HPDE6-E6E7 (cell line): ENCODE results near the gene POLD4.

Experiments used
- DNase-seq: peaks from one replicate; pipeline ENCODE4 v3.0.0; 2011; ENCODE audit warnings: missing footprints; ENCODE audit errors: extremely low spot score

POLD4 gene

DNA sequence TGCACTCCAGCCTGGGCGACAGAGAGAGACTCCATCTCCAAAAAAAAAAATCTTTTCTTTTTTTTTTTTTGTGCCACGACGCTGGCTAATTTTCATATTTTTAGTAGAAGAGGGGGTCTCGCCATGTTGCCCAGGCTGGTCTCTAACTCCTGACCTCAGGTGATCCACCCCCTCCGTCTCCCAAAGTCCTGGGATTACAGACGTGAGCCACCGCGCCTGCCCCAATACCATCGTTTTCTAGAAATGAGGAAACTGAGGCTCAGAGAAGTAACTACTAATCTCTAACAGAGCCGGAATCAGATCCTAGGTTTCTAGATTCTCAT, 36.5 kb downstream of the POLD4 start:
- DNase-seq = no peak

DNA sequence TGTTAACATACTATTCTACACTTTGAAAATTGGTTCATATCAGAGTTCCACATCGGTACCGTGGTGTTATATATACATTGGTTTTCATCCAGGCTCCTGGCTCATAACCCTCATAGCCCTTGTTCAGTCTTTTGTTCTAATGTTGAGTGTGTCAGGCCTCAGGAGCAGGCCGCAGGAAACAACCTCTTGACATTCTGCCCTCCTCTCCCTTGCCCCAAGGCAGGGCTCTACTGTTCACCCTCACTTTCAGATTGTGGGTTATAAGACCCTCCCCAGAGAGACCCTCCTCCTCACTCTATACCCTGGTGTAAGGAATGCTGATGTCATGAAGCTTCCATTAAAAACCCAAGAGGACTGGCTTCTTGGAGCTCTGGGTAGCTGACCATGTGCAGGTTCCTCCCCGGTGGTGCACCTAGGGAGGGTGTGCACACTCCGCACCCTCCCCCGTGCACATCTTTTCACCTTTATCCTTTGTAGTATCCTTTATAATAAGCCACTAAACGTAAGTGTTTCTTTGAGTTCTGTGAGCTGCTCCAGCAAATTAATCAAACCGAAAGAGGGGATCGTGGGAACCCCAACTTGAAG, 37.9 kb downstream of the POLD4 start:
- no peak for DNase-seq

DNA sequence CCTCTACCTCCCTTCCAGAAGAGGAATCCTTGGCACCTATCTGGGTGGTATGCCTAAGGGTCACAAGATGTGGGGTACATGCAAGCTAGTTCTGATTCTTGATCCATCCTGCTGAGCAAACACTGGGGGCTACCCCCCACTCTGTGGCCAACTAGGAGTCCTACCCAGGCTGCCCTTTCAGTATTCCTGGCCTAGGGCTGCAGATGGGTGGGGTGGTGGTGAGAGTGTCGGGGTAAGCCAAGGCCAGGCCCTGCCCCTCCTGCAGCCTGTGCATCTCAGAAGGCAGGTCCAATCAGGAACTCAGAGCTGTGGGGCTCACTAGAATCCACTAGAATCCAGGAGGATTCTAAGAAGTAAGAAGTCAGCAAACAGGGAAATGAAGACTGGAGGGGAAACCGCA, 39.1 kb downstream of the POLD4 start:
- DNase-seq = no peak

DNA sequence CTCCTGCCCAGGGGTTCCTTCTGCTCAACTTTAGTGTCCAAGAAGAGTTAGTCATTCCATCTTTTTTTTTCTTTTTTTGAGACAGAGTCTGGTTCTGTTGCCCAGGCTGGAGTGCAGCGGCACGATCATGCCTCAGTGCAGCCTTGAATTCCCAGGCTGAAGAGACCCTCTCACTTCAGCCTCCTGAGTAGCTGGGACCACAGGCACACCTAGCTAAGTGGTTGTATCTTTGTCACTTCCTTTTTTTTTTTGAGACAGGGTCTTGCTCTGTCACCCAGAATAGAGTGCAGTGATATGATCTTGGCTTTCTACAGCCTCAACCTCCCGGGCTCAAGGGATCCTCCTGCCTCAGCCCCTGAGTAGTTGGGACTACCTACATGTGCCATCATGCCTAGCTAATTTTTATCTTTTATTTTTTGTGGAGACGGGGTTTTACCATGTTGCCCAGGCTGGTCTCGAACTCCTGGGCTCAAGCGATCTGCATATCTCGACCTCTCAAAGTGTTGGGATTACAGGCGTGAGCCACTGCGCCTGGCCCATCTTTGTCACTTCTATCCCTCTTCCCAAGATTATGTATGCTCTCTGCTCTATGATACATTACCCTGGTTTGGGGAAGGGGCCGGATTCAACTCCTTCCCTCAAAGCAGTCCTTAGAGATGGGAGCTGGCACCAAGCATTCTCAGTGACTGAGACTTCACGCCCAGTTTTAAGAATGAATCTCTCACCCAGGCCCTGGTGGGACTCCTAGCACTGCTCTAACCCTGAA, 40.0 kb downstream of the POLD4 start:
- DNase-seq = no peak

DNA sequence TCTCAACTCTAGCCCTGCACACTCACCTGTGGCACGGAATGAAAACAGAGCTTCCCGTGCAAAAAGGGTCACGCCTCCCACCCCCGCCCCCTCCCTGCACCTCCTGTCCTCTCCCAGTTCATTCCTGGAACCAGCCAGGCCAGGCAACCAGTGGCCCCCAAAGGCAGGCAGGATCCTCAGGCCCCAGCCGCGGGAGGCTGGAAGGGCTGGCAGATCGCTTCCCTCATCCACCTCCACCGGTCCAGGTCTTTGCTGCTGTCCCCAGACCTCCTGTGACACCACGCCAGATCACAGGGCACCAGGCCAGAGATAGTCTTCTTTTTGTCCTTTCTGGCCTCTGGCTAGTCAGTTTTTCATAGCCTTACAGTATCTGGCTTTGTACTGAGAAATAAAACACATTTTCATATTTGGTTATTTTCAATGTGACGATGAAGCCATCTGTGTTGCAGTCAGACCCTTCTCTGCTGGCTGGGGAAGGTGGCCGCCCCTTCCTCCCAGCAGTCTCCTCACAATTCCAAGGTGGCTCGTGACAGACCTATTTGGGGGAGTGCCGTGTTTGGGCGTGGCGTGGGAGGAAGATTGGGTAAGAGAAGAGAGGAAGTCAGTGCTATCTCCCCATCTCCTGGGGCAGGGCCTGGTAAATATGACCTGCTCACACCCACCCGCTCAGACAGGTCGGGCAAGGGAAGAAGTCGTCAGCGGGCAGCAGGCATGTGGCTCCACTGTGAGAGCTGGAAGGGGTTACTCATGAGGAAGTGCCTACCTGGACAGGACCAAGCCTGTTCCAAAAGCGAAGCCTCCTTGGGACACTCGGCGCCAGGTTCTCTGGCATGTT, 40.9 kb downstream of the POLD4 start:
- DNase-seq = peak; percentile 93

DNA sequence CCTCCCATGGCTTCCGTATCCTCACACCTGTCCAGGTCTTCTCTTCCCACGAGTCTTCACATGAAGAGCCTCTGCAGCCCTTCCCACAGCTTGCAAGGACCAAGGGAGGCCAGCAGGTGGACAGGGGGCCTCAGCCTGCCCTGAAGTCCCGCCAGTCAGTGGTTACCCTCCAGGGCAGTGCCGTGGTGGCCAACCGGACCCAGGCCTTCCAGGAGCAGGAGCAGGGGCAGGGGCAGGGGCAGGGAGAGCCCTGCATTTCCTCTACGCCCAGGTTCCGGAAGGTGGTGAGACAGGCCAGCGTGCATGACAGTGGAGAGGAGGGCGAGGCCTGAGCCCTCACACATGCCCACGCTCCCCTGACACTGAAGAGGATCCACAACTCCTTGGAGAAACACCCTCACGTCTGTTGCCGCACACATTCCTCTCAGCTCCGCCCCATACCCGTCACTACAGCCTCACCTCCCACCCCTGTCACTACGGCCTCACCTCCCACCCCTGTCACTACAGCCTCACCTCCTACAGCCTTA, 41.7 kb downstream of the POLD4 start:
- no peak for DNase-seq

DNA sequence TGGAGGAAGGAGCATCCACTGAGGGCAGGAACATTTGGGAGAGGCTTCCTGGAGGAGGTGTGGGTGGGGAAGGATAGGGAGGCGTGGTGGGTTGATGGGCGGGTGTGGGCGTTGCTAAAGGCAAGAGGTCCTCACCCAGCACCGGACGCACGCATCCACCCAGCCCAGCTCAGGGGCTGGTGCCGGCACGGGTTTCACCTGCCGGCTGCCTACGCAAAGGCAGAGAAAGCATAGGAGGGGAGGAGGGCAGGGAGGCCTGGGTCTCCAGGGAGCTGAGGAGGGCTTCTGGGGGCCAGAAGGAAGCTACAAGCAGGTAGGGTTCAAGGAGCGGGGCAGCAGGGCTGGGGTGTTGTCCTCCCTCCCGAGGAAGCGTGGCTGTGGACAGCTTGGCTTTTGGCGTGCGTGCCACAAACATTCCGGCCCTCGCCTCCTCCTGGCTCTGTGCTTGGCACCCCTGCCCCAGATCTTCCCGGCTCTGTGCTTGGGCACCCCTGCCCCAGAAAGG, 42.2 kb downstream of the POLD4 start:
- no peak for DNase-seq

DNA sequence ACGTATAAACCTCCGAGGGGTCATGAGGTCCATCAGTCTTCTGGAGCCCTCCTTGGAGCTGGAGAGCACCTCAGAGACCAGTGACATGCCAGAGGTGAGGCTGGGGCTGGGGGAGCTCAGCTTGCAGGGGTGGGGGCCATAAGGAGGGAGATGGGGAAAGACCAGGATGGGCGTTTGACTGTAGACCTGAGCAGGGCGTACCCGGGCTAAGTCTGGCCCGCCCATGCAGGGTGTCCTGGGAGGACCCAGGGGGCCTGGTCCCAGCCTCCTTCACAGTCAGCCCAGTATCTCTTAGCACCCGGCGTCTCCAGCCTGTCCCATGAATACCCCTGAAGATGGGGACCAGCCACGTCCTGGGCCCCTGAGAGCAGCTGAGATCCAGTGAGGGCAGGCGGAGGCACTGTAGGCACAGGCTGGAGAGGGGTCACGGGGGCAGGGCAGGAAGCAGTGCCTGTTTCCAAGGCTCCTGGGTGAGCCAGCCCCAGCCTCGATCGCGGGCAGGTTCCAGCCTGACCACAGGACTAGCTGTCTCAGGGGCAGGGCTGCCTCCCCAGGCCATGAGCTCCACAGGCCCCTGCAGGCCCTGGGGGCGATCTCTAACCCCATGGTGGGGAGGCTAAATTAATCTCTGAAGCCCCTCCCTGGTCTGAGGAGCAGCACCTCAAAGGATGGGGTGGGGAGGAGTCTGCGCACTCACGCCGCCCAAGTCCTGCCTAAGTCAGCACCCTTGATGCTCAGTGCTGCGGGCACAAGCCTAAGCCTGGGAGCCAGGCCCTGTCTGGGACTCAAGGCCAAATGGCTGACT, 42.9 kb downstream of the POLD4 start:
- DNase-seq = peak; percentile 79

DNA sequence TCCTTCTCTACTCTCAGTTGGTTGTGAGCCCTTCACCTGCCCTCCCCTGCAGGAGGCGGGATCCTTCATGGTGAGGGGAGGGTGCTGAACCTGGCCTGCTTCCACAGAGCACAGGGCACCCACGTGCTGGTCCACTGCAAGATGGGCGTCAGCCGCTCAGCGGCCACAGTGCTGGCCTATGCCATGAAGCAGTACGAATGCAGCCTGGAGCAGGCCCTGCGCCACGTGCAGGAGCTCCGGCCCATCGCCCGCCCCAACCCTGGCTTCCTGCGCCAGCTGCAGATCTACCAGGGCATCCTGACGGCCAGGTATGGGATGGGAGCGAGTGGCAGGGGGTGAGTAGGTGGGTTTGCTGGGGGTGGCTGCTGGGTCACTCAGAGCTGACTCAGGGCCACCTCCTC, 43.7 kb downstream of the POLD4 start:
- no peak for DNase-seq

DNA sequence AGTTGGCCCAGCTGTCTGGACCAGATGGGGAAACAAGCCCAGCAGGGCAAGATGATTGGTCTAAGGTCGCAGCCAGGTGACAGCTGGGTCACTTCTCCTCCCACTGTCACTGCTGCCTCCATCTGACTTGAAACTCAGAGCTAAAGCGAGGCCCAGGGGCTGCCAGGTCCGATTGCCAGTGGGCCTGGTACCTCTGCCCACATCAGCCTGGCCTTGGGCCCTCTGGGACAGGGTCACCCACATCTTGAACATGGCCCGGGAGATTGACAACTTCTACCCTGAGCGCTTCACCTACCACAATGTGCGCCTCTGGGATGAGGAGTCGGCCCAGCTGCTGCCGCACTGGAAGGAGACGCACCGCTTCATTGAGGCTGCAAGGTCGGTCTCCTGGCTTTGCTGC, 44.2 kb downstream of the POLD4 start:
- DNase-seq = no peak

DNA sequence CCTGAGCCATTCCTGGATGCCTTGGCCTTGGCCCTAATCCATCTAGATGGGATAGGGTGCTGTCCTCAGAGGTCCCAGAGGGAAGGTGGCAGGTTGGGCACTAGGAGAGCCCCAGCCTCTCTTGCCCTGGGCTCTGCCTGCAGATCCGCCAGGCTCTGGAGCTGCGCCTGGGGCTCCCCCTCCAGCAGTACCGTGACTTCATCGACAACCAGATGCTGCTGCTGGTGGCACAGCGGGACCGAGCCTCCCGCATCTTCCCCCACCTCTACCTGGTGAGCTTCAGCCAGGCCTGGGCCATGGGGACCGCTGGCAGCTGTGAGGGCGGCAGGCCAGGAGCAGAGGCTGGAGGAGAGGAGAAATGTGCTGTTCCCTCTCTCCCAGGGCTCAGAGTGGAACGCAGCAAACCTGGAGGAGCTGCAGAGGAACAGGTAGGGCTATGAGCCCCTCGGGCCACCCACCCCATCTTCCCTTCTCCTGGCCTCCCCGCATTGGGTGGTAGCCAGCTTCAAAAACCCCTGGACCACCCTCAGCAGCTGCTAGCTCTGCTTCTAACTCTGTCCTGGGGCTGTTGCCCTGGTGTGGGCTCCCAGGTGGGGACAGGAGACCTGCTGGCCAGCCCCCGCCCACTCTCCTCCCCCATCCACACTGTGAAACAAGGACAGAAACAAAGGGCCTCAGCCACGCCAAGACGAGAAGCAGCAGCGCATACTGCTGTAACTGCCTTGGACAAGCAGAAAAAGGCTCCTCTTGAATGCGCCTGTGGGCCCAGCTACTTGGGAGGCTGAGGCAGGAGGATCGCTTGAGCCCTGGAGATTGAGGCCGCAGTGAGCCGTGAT, 45.1 kb downstream of the POLD4 start:
- no peak for DNase-seq

DNA sequence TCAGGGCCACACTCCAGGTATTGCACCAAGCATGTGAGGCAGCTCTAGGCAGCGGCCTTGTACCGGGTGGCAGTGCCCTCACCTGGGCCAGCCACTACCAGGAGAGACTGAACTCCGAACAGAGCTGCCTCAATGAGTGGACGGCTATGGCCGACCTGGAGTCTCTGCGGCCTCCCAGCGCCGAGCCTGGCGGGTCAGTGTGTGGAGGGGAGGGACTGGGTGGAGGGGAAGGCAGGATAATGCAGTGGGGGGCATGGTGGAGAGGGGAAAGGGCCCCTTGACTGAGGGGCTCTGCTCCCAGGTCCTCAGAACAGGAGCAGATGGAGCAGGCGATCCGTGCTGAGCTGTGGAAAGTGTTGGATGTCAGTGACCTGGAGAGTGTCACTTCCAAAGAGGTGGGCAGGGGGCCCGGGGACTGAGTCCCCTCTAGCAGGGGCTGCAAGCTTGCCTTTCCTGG, 45.8 kb downstream of the POLD4 start:
- no peak for DNase-seq

DNA sequence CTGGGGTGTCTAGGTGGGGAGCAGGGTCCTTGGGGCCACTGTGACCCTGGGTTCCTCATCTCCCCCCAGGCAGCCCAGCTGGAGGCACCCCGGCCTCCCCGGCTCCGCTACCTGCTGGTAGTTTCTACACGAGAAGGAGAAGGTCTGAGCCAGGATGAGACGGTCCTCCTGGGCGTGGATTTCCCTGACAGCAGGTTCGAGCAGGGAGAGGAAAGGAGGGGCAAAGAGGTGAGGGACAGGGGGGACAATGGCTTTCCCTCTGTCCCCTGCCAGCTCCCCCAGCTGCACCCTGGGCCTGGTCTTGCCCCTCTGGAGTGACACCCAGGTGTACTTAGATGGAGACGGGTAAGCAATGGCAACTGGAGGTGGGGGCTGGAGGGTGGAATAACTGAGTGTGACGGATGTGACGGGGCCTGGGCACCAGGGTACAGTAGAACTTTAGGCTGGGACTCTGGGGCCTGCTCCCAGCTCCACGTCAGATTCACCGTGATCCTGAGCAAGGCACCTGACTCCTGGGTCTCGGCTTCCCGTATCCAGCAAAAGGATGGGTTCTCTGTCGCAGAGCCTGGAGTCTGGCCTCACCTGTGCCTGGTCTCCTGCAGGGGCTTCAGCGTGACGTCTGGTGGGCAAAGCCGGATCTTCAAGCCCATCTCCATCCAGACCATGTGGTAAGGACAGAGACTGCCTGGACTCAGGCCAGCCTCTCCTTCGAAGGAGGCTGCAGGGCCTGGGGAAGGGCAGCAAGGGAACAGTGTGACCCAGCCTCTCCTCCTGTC, 46.4 kb downstream of the POLD4 start:
- no peak for DNase-seq

DNA sequence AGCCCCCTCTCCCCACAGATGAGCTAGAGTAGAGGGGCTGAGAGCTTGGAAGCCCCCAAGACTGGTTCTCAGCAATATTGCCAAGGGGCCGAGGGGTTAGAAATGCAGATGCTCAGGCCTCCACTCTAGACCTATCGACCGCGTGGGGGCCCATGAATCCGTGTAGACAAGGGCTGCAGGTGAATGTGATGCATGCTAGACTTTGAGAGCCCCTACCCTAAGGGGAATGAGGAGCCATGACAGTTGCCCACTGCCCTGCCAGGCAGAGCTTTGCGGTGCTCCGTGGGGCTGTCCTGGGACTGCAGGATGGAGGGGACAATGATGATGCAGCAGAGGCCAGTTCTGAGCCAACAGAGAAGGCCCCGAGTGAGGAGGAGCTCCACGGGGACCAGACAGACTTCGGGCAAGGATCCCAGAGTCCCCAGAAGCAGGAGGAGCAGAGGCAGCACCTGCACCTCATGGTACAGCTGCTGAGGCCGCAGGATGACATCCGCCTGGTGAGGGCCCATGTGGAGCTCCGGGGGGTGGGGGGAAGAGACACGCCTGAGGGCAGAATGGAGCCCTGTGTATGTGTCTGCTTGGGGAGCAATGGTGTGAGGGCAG, 48.7 kb downstream of the POLD4 start:
- no peak for DNase-seq

DNA sequence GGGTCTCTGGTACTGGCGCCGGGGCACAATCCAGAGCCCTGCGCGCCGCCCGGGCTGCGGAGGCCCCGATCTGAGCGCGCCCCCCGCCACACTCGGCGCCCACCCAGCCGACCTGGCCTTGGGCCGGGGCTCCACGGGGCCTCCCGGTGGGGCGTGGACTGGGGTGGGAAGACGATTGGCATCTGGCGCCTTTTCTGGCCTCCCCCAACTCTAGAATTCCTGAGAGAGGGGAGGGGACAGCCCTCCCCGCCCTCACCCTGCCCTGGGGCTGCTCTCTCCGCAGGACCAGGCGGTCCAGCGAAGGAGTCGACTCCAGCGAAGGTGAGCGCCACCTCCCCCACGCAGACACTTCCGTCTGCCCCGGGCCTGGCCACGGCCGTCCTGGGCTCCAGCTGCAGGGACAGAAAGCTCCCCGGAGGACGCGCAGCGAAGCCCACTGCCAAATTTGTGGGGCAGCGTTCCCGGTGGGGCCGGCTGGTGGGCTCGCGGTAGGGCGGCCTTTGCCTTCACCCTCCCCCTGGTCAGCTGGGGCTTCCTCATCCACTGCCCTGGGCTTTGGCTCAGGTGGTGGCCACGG, 49.4 kb downstream of the POLD4 start:
- no peak for DNase-seq

DNA sequence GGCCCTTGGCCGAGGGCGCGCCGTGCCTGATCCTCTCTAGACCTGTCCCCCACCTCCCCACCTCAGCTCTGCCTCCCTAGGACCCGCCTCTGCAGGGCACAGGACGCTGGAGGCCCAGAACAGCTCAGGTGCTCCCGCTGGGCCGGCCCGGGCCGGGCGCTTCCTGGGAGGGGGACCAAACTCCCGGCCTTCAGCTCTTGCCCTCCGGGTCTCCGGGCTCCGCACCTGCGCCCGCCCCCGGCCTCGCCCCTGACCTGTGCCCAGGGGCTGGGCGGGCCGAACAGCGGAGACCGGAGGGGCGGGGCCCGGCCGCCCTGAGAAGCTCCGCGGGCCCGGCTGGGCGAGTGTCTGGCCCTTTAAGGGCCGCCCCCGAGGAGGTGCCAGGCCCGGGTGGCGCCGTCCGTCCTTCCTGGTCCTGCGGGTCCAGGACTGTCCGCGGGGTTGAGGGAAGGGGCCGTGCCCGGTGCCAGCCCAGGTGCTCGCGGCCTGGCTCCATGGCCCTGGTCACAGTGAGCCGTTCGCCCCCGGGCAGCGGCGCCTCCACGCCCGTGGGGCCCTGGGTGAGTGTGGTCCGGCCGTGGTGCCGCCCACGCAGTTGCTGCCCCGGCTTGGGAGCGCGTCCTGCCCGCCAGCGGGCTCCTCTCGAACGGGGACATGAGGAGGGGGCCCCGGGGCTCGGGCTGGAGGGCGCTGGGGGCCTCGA, 50.1 kb downstream of the POLD4 start, which contains the start of gene SSH3:
SSH3 (plus strand) TSS at position 399 of the 703 bp plus-strand sequence; CDS start at position 495, 96 bp downstream.
- DNase-seq = no peak

DNA sequence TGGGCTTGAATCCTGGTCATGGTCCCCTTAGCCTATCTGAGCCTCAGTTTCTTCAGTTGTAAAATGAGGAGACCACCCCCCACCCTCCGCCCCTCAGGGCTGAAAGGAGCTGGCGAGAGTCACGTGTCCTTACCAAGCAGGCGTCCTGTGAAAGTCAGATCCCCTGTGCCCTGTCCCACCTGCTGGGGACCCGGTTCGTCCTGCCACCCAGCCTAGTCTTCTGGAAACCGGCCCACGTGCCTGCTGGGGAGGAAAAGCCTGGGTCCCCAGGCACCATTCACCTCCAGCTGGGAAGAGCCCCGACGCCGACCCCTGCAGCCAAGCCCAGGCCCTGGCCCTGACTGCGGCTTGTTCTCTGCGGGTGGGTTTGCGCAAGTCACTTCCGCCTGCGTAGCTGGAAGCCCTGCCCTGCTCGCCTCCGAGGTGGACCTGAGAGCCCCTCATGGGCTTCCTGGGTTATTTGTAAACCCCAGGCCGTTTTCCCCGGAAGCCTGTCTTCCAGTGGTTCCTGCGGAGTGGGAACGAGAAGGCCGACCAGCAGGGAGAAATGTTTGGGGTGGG, 50.7 kb downstream of the POLD4 start:
- DNase-seq = no peak

DNA sequence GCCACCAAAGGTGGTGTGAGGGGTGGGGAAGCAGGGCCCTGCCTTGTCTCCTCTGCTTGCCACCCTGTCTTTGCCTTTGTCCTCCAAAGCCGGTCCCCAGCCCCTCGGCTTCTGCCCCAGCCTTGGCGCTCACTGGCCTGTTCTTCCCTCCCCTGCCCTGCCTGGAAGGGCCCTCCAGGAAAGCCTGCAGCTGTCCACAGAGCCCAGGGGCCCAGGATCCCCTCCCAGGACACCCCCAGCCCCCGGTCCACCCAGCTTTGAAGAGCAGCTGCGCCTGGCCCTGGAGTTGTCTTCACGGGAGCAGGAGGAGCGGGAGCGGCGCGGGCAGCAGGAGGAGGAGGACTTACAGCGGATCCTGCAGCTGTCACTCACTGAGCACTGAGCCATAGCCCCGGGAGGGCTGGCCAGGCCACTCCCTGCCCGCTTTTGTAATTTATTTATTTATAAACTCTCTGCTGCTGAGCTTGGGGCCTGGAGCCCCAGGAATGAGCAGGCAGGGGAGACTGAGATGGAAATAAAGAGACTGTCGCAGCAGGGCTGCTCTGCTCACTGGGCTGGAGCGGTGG, 51.3 kb downstream of the POLD4 start:
- DNase-seq = peak; percentile 75
